ENCODE measurements around the gene C10orf88. TPM values are rescaled to one million over a fixed set of nuclear protein-coding genes. Genes with fewer than 3 reads are reported as not detected.

The C10orf88 gene
- total and polyA plus RNA-seq, 2 of the 8 experiments (the other 6 are each of a cell fraction or from before 2014, with no cell fraction given): 3.2 to 11.0 TPM

GRCh38 chr10:123001370-123001769, 47.3 kb upstream of the C10orf88 start:
- Histone ChIP-seq H2BK120ac (replicated peaks; ENCODE audit: low read depth, low read length) (no peak overlapping the region), H2BK5ac (ENCODE audit: low read depth, low read length) (no peak overlapping the region), H3K79me1 (ENCODE audit: low read depth, low read length) (no peaks in the 10 kb centered on the region; the same call in 1 of the 2 replicates), H4K5ac (ENCODE audit: insufficient read length, low read depth, low read length) (no peak overlapping the region), H2AK5ac (ENCODE audit: low read depth, low read length) (no peak overlapping the region), H3K4me2 (ENCODE audit: insufficient read depth in 1 of 2, low read depth in 2 of 2, low read length in 2 of 2) (no peak overlapping the region), H3K14ac (ENCODE audit: insufficient read length) (no peak overlapping the region), H3K4ac (replicated peaks; ENCODE audit: insufficient read length, low read depth, low read length) (no peak overlapping the region), H3K23ac (ENCODE audit: insufficient read length) (no peak overlapping the region), H3K56ac (replicated peaks; ENCODE audit: insufficient read length, low read depth, low read length) (no peak overlapping the region), H3K9me3 (ENCODE audit: insufficient read depth in 2 of 2, low read depth in 1 of 2, low read length in 1 of 2) (no peaks in the 10 kb centered on the region; a peak in 1 of 4 replicates), H3K27me3 (replicated peaks in 1 of 4; ENCODE audit: control insufficient read depth in 3 of 4, extremely low read depth in 1 of 4, insufficient read depth in 3 of 4, low read length in 3 of 4) (no peaks in the 10 kb centered on the region), H3K23me2 (ENCODE audit: low read depth, low read length) (no peaks in the 10 kb centered on the region), H4K8ac (ENCODE audit: extremely low read depth, insufficient read depth, low read length) (no peak overlapping the region), H3K18ac (ENCODE audit: extremely low read depth, low read length) (no peak overlapping the region), H2BK20ac (ENCODE audit: low read length) (no peak overlapping the region), H2BK15ac (ENCODE audit: low read length) (no peak overlapping the region), H3K36me3 (ENCODE audit: control insufficient read depth in 2 of 4, insufficient read depth in 4 of 4, low read length in 3 of 4) (peaks cover 0 to 5% (median 1%) of the 10 kb centered on the region in 4 experiments; a peak in 1 of 8 replicates), H2AFZ (ENCODE audit: low read length) (no peak overlapping the region), H3K4me1 (replicated peaks in 1 of 4; ENCODE audit: control insufficient read depth in 3 of 4, insufficient read depth in 4 of 4, low read length in 3 of 4) (no peaks in the 10 kb centered on the region), H3K4me3 (ENCODE audit: extremely low read depth in 1 of 4, insufficient read depth in 2 of 4, low read depth in 3 of 4, low read length in 4 of 4) (no peak overlapping the region), H3K27ac (ENCODE audit: low read depth, low read length) (no peak overlapping the region), H2BK12ac (ENCODE audit: low read depth, low read length) (no peak overlapping the region), H3K9ac (replicated peaks in 1 of 4; ENCODE audit: extremely low read depth in 1 of 4, low read depth in 3 of 4, low read length in 3 of 4) (no peak overlapping the region), H4K91ac (replicated peaks; ENCODE audit: insufficient read length, low read length) (no peak overlapping the region), H3K79me2 (ENCODE audit: control insufficient read depth in 1 of 2, insufficient read depth in 2 of 2, low read length in 2 of 2) (peaks cover 0 to 60% of the 10 kb centered on the region in 2 experiments; a peak in 2 of 4 replicates), H4K20me1 (replicated peaks in 1 of 2; ENCODE audit: control insufficient read depth in 1 of 2, insufficient read depth in 2 of 2, low read length in 2 of 2) (peaks cover 3 to 4% of the 10 kb centered on the region in 2 experiments)
- TF ChIP-seq CBX8 (IDR thresholded peaks at IDR 0.05; ENCODE audit: borderline replicate concordance, low read depth, low read length) (no peak), MAX (IDR thresholded peaks at IDR 0.05) (no peak), TAF7 (optimal IDR thresholded peaks at IDR 0.05; ENCODE audit: borderline replicate concordance, low read depth, low read length) (no peak), RBBP5 (IDR thresholded peaks at IDR 0.05; ENCODE audit: borderline replicate concordance, low read depth, low read length) (no peak), JUND (IDR thresholded peaks at IDR 0.05; ENCODE audit: low read length) (no peak), RFX5 (IDR thresholded peaks at IDR 0.05; ENCODE audit: borderline replicate concordance, low read depth, low read length) (no peak), SP2 (IDR thresholded peaks at IDR 0.05; ENCODE audit: low read length) (no peak), KDM5A (IDR thresholded peaks at IDR 0.05; ENCODE audit: low read length) (no peak), SIN3A (conservative IDR thresholded peaks at IDR 0.05 in 1 of 2, IDR thresholded peaks at IDR 0.05 in 1 of 2; ENCODE audit: low read depth in 1 of 2, low read length in 2 of 2) (no peak), TAF1 (IDR thresholded peaks at IDR 0.05; ENCODE audit: low read depth, low read length) (no peak)
- 83% methylated on average over 2 of the region's 2 CpGs; no CpG with 5 or more reads in 1 of the 2 experiments for WGBS, 2 experiments (ENCODE audit: extremely low coverage in 1 of 2, insufficient coverage in 1 of 2, insufficient read length in 1 of 2, insufficient replicate concordance in 2 of 2, low coverage in 1 of 2, low lambda C conversion rate in 2 of 2, missing lambda C conversion rate in 1 of 2)
- no peak for FAIRE-seq
- ChIA-PET CTCF (ENCODE audit: partially characterized antibody) (no interaction called here), POLR2A (ENCODE audit: partially characterized antibody) (no interaction called here)
- DNase-seq (ENCODE audit: low read depth in 1 of 2, low spot score in 2 of 2): no peak
